H1 (cell line): ENCODE data around the gene TMEM117. TPM values are rescaled to one million over a fixed set of nuclear protein-coding genes. Genes with fewer than 3 reads are reported as not detected.
A peak's percentile ranks its signal among the peaks of the same experiment; 100 is the strongest.

Experiments
- CTCF ChIA-PET: fragments of 300-600 bp; sonication (Branson Sonifier 250); formaldehyde crosslinking; loops from one replicate; lab custom pipeline; 2021; ENCODE audit not compliant: partially characterized antibody; lab: Charles Lee
- POLR2A ChIA-PET: fragments of 300-600 bp; sonication (Branson Sonifier 250); formaldehyde crosslinking; loops from one replicate; lab custom pipeline; 2021; ENCODE audit warnings: inconsistent platforms; ENCODE audit not compliant: partially characterized antibody; lab: Charles Lee
- DNase-seq, 2 experiments: peaks; one replicate each; pipeline versions ENCODE4 v3.0.0 to v3.0.0-alpha.2; 2010 to 2022; ENCODE audit warnings: low spot score in 2 of 2, low read depth in 1 of 2, mixed read lengths in 1 of 2
- FAIRE-seq: peaks from 2 replicates; lab custom pipeline; 2011; peaks lifted over from hg19 to GRCh38; lab: Jason Lieb, UNC
- H2AFZ ChIP-seq: 2 replicates; pipeline ENCODE4 v1.8.1; 2012; ENCODE audit warnings: low read length, inconsistent platforms
- H2AK5ac ChIP-seq: 2 replicates; pipeline ENCODE4 v1.6.1; 2013; ENCODE audit warnings: low read depth, low read length
- H2BK120ac ChIP-seq: replicated peaks from 2 replicates; pipeline ENCODE3; 2013; ENCODE audit warnings: low read depth, low read length, inconsistent platforms
- H2BK12ac ChIP-seq: 2 replicates; pipeline ENCODE4 v1.6.1; 2013; ENCODE audit warnings: low read depth, low read length
- H2BK15ac ChIP-seq: 2 replicates; pipeline ENCODE4 v1.6.1; 2013; ENCODE audit warnings: low read length
- H2BK20ac ChIP-seq: 2 replicates; pipeline ENCODE4 v1.6.1; 2013; ENCODE audit warnings: low read length
- H2BK5ac ChIP-seq: 2 replicates; pipeline ENCODE4 v1.6.1; 2013; ENCODE audit warnings: low read depth, low read length
- H3K14ac ChIP-seq: 2 replicates; pipeline ENCODE4 v1.6.1; 2013; ENCODE audit warnings: inconsistent platforms; ENCODE audit not compliant: insufficient read length
- H3K18ac ChIP-seq: 2 replicates; pipeline ENCODE4 v1.6.1; 2013; ENCODE audit warnings: low read length; ENCODE audit errors: extremely low read depth
- H3K23ac ChIP-seq: 2 replicates; pipeline ENCODE4 v1.6.1; 2013; ENCODE audit warnings: inconsistent platforms; ENCODE audit not compliant: insufficient read length
- H3K23me2 ChIP-seq: 2 replicates; pipeline ENCODE4 v1.6.1; 2013; ENCODE audit warnings: low read depth, low read length
- H3K27ac ChIP-seq: 2 replicates; pipeline ENCODE4 v1.6.1; 2011; ENCODE audit warnings: low read depth, low read length, inconsistent platforms
- H3K27me3 ChIP-seq, 4 experiments: replicated peaks in 1 of 4; 1 replicate in 1 of 4; 2 replicates in 3 of 4; pipeline versions ENCODE4 v1.6.1 to v1.8.1; 2011 to 2013; ENCODE audit warnings: low read length in 3 of 4, mild to moderate bottlenecking in 3 of 4, inconsistent platforms in 2 of 4, mixed read lengths in 2 of 4, moderate library complexity in 1 of 4; ENCODE audit not compliant: control insufficient read depth in 3 of 4, insufficient read depth in 3 of 4; ENCODE audit errors: extremely low read depth in 1 of 4
- H3K36me3 ChIP-seq, 4 experiments: 2 replicates each; pipeline versions ENCODE4 v1.6.1 to v1.8.1; 2011 to 2013; ENCODE audit warnings: mild to moderate bottlenecking in 4 of 4, low read length in 3 of 4, moderate library complexity in 2 of 4, control low read depth in 1 of 4, inconsistent platforms in 1 of 4; ENCODE audit not compliant: insufficient read depth in 4 of 4, control insufficient read depth in 2 of 4
- H3K4ac ChIP-seq: replicated peaks from 2 replicates; pipeline ENCODE3; 2013; ENCODE audit warnings: low read length, low read depth, mixed read lengths, inconsistent platforms; ENCODE audit not compliant: insufficient read length
- H3K4me1 ChIP-seq, 4 experiments: replicated peaks in 1 of 4; 1 replicate in 1 of 4; 2 replicates in 3 of 4; pipeline versions ENCODE4 v1.6.1 to v1.8.1; 2011 to 2013; ENCODE audit warnings: low read length in 3 of 4, inconsistent platforms in 2 of 4, mixed read lengths in 1 of 4; ENCODE audit not compliant: insufficient read depth in 4 of 4, control insufficient read depth in 3 of 4
- H3K4me2 ChIP-seq, 2 experiments: 2 replicates each; pipeline versions ENCODE4 v1.6.1 to v1.8.1; 2011 to 2013; ENCODE audit warnings: low read depth in 2 of 2, low read length in 2 of 2, control low read depth in 1 of 2, inconsistent platforms in 1 of 2, mild to moderate bottlenecking in 1 of 2; ENCODE audit not compliant: insufficient read depth in 1 of 2
- H3K4me3 ChIP-seq, 4 experiments: fragments of 200-600, 300-600 bp in 1 of 4; sonication (generic), shearing (Covaris generic), sonication (Bioruptor Twin) in 1 of 4; 2 replicates each; pipeline versions ENCODE4 v1.5.1 to v1.8.1; 2011 to 2016; ENCODE audit warnings: low read length in 4 of 4, low read depth in 3 of 4, control low read depth in 2 of 4, inconsistent platforms in 2 of 4, mild to moderate bottlenecking in 2 of 4, mixed read lengths in 1 of 4, moderate library complexity in 1 of 4; ENCODE audit not compliant: insufficient read depth in 2 of 4; ENCODE audit errors: extremely low read depth in 1 of 4
- H3K56ac ChIP-seq: replicated peaks from 2 replicates; pipeline ENCODE3; 2013; ENCODE audit warnings: low read depth, mild to moderate bottlenecking, mixed read lengths, low read length, inconsistent platforms; ENCODE audit not compliant: insufficient read length
- H3K79me1 ChIP-seq: 2 replicates; pipeline ENCODE4 v1.6.1; 2013; ENCODE audit warnings: low read depth, low read length, control low read depth
- H3K79me2 ChIP-seq, 2 experiments: 2 replicates each; pipeline versions ENCODE4 v1.6.1 to v1.8.1; 2012 to 2013; ENCODE audit warnings: low read length in 2 of 2, mild to moderate bottlenecking in 2 of 2, inconsistent platforms in 1 of 2; ENCODE audit not compliant: insufficient read depth in 2 of 2, control insufficient read depth in 1 of 2
- H3K9ac ChIP-seq, 4 experiments: replicated peaks in 1 of 4; 1 replicate in 1 of 4; 2 replicates in 3 of 4; pipeline versions ENCODE4 v1.6.1 to v1.8.1; 2011 to 2013; ENCODE audit warnings: low read depth in 3 of 4, low read length in 3 of 4, control low read depth in 2 of 4, mild to moderate bottlenecking in 2 of 4, moderate library complexity in 2 of 4, inconsistent platforms in 1 of 4; ENCODE audit errors: extremely low read depth in 1 of 4
- H3K9me3 ChIP-seq, 2 experiments: 2 replicates each; pipeline versions ENCODE4 v1.6.1 to v1.8.1; 2012 to 2013; ENCODE audit warnings: mild to moderate bottlenecking in 2 of 2, moderate library complexity in 2 of 2, control low read depth in 1 of 2, inconsistent platforms in 1 of 2, low read depth in 1 of 2, low read length in 1 of 2, mixed read lengths in 1 of 2; ENCODE audit not compliant: insufficient read depth in 2 of 2
- H4K20me1 ChIP-seq, 2 experiments: replicated peaks in 1 of 2; 2 replicates each; pipeline versions ENCODE3 to v1.8.1; 2011 to 2013; ENCODE audit warnings: inconsistent platforms in 2 of 2, low read length in 2 of 2, mild to moderate bottlenecking in 1 of 2; ENCODE audit not compliant: insufficient read depth in 2 of 2, control insufficient read depth in 1 of 2
- H4K5ac ChIP-seq: 2 replicates; pipeline ENCODE4 v1.6.1; 2013; ENCODE audit warnings: low read length, low read depth, mixed read lengths, inconsistent platforms; ENCODE audit not compliant: insufficient read length
- H4K8ac ChIP-seq: 2 replicates; pipeline ENCODE4 v1.8.0; 2013; ENCODE audit warnings: mild to moderate bottlenecking, moderate library complexity, low read length, inconsistent platforms; ENCODE audit not compliant: insufficient read depth; ENCODE audit errors: extremely low read depth
- H4K91ac ChIP-seq: replicated peaks from 2 replicates; pipeline ENCODE3; 2013; ENCODE audit warnings: low read length, mixed read lengths, inconsistent platforms; ENCODE audit not compliant: insufficient read length
- E2F6 ChIP-seq: IDR thresholded peaks from 2 replicates; pipeline ENCODE4 v1.6.1; 2012; ENCODE audit warnings: inconsistent platforms
- EP300 ChIP-seq, 2 experiments: IDR thresholded peaks; 1 replicate in 1 of 2; 2 replicates in 1 of 2; pipeline ENCODE4 v1.6.1; 2011 to 2012; ENCODE audit warnings: low read depth in 2 of 2, low read length in 2 of 2, mild to moderate bottlenecking in 2 of 2, borderline replicate concordance in 1 of 2, inconsistent platforms in 1 of 2, moderate library complexity in 1 of 2
- FOSL1 ChIP-seq: IDR thresholded peaks from 2 replicates; pipeline ENCODE4 v1.6.1; 2011; ENCODE audit warnings: mild to moderate bottlenecking, low read depth, low read length, moderate library complexity; ENCODE audit not compliant: insufficient read depth
- GABPA ChIP-seq: IDR thresholded peaks from 2 replicates; pipeline ENCODE4 v1.6.1; 2011; ENCODE audit warnings: mild to moderate bottlenecking, low read length, moderate library complexity, borderline replicate concordance; ENCODE audit not compliant: insufficient read depth
- PHF8 ChIP-seq: fragments of 200-600 bp; sonication (generic); conservative IDR thresholded peaks from 2 replicates; pipeline ENCODE4 v1.7.1; 2012; ENCODE audit warnings: low read depth, mild to moderate bottlenecking, inconsistent platforms, low read length, moderate library complexity
- SIN3A ChIP-seq, 2 experiments: IDR thresholded peaks in 1 of 2; conservative IDR thresholded peaks in 1 of 2; 2 replicates each; pipeline ENCODE4 v1.6.1; 2011 to 2012; ENCODE audit warnings: low read length in 2 of 2, improper control_type of control experiment in 1 of 2, low read depth in 1 of 2, mild to moderate bottlenecking in 1 of 2
- SIX5 ChIP-seq: IDR thresholded peaks from 2 replicates; pipeline ENCODE4 v1.6.1; 2011; ENCODE audit warnings: mild to moderate bottlenecking, low read depth, low read length
- SP1 ChIP-seq: IDR thresholded peaks from 2 replicates; pipeline ENCODE4 v1.6.1; 2011; ENCODE audit warnings: low read depth, low read length
- WGBS, 2 experiments: shearing (Covaris generic) in 1 of 2; methylation state at CpG; one replicate each; pipeline versions ENCODE4 v1.1.6 to v1.1.7; 2013 to 2015; ENCODE audit warnings: low lambda C conversion rate in 2 of 2, mixed read lengths in 2 of 2, inconsistent platforms in 1 of 2, low coverage in 1 of 2, missing lambda C conversion rate in 1 of 2; ENCODE audit not compliant: insufficient replicate concordance in 2 of 2, insufficient coverage in 1 of 2, insufficient read length in 1 of 2; ENCODE audit errors: extremely low coverage in 1 of 2, missing lambda C conversion rate in 1 of 2; 5-methylcytosine and 5-hydroxymethylcytosine counted together
- polyA plus RNA-seq, 7 experiments: library from polyadenylated mRNA; depleted of rRNA in 3 of 7; stranded (reverse) in 5 of 7; unstranded in 2 of 7; fragments of >200 nt in 5 of 7; fragments of 200-250 nt in 2 of 7; gene quantifications; 1 replicate in 5 of 7; 2 replicates in 1 of 7; 4 replicates in 1 of 7; pipeline versions ENCODE4 v1.2.1 to v1.2.3, GENCODE V29; 2011 to 2013; ENCODE audit warnings: missing spikeins in 2 of 7, mixed read lengths in 2 of 7
- total RNA-seq: library from RNA; stranded (reverse); fragmentation: NEBNext Ultra II Directional; extraction: Animal tissue kit (Norgen Biotek cat#: 25700); gene quantifications from 2 replicates; pipeline ENCODE4 v1.2.1, GENCODE V29; 2021

TMEM117 gene
- total and polyA plus RNA-seq, 2 of the 8 experiments (the other 6 are each of a cell fraction or from before 2014, with no cell fraction given) = 0.80 to 1.4 TPM

DNA sequence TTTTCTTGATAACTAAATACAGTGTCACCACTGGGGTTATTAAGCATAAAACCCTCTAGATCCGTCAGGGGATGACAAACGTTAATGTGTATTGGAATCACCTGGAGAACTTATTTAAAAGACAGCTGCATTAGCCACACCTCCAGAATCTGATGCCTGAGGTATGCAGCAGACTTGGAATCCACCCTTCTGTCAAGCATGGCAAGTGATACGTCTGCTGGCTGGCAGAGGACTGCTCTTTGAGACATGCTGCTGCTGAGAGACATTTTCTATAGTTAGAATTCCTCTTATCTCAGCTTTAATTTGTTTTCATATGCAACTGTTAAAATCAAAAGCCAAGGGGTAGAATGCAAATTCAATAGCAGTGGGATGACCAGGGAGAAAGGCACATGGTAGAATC, 544.0 kb downstream of the TMEM117 start:
- Histone ChIP-seq H4K8ac (no peak overlapping the region), H3K9me3 (no peaks in the 10 kb centered on the region), H2BK20ac (0 out of 2 replicates have a peak overlapping the region, but pooled peaks have one; percentile 34), H3K9ac (no peak overlapping the region), H3K79me2 (no peaks in the 10 kb centered on the region), H2BK120ac (no peak overlapping the region), H3K79me1 (no peaks in the 10 kb centered on the region), H2AK5ac (no peak overlapping the region), H3K4me1 (peaks cover 4 to 13% (median 6%) of the 10 kb centered on the region in 4 experiments; a peak in 3 of 7 replicates), H3K23ac (no peak overlapping the region), H3K14ac (no peak overlapping the region), H3K18ac (no peak overlapping the region; the same call in 1 of the 2 replicates), H2BK15ac (no peak overlapping the region), H3K56ac (no peak overlapping the region), H4K20me1 (no peaks in the 10 kb centered on the region), H3K4me3 (no peak overlapping the region; a peak in 1 of 8 replicates), H2AFZ (0 out of 2 replicates have a peak overlapping the region, but pooled peaks have one; percentile 45), H4K91ac (no peak overlapping the region), H3K4me2 (peak overlapping the region in 1 of 2 experiments; percentile 46; a peak in 2 of 4 replicates), H2BK12ac (no peak overlapping the region), H3K4ac (no peak overlapping the region), H3K27ac (no peak overlapping the region), H3K23me2 (no peaks in the 10 kb centered on the region), H4K5ac (no peak overlapping the region), H3K27me3 (no peaks in the 10 kb centered on the region), H3K36me3 (no peaks in the 10 kb centered on the region), H2BK5ac (0 out of 2 replicates have a peak overlapping the region, but pooled peaks have one; percentile 6)
- no peak for TF ChIP-seq GABPA
- TF ChIP-seq PHF8 = no peak
- no peak for TF ChIP-seq EP300 (IDR thresholded peaks at IDR 0.05; ENCODE audit: borderline replicate concordance in 1 of 2, low read depth in 2 of 2, low read length in 2 of 2)
- no peak for TF ChIP-seq SP1
- no peak for TF ChIP-seq FOSL1
- 0 out of 4 replicates have a peak, but pooled peaks of 1 of the 2 experiments have one; percentile 39 for TF ChIP-seq SIN3A (conservative IDR thresholded peaks at IDR 0.05 in 1 of 2, IDR thresholded peaks at IDR 0.05 in 1 of 2; ENCODE audit: low read depth in 1 of 2, low read length in 2 of 2)
- TF ChIP-seq E2F6 = no peak
- TF ChIP-seq SIX5 = no peak
- DNase-seq (no peak), FAIRE-seq (peak; percentile 36)
- ChIA-PET POLR2A (no interaction called here), CTCF (interaction anchor here (1.7 to 2.8 kb wide), 2 partner anchors 10 to 379 kb away, joined by 4 to 10 read pairs; no protein-coding TSS in a partner anchor)
- WGBS, 2 experiments = 29% methylated on average over 3 of the region's 3 CpGs; no CpG with 5 or more reads in 1 of the 2 experiments
